Measurements from ENCODE around the gene NCKAP5L.
"Not testable (repeated sequence)": the region's sequence is repeated elsewhere in the genome, so short reads cannot be mapped to it uniquely, and the experiment has no call there.

GRCh38 chr12:49871811-49872251, 43.6 kb upstream of the NCKAP5L start:
- not testable (repeated sequence) for TF ChIP-seq SRF (CRISPR knock-in tag; IDR thresholded peaks at IDR 0.05); ZBTB7A (IDR thresholded peaks at IDR 0.05; ENCODE audit: borderline replicate concordance, control insufficient read depth, low read depth, low read length); CHD2 (IDR thresholded peaks at IDR 0.05; ENCODE audit: low read depth, low read length); ARHGAP35 (IDR thresholded peaks at IDR 0.05; ENCODE audit: partially characterized antibody)

Measured in K562 (cell line).